Measurements from ENCODE around the gene SNCA.

The SNCA gene

DNA sequence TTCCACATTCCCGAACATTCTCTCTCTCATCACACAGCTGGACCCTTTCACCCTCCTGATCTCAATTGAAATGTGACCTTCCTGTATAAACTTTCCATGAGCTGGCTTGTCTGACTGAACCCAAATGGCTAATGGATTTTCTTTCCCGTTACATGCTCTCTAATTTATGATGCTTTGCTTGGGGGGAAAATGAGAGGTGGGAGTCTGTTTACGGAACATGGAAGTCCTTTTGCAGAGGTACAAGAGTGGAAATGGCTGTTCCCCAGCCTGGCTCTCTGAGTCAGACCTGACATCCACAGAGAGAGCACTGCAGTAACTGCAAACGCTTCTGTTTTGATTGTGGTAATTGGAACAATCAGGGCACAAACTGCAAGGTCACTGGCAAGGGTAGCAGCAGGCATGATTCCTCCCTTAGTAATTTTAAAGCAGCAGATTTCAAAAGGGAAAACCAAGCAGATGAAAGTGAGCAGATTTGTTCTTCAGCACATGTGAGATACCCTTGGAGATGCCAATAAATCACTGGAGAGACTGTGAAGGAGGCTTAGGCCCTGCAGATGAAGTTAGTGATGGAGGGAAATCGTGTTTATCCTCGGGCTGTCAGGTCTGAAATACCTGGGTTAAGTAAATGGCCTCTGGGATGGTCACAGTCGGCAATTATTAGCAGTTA is 83.9 kb downstream of the SNCA start:
- DNase-seq, result no peak

DNA sequence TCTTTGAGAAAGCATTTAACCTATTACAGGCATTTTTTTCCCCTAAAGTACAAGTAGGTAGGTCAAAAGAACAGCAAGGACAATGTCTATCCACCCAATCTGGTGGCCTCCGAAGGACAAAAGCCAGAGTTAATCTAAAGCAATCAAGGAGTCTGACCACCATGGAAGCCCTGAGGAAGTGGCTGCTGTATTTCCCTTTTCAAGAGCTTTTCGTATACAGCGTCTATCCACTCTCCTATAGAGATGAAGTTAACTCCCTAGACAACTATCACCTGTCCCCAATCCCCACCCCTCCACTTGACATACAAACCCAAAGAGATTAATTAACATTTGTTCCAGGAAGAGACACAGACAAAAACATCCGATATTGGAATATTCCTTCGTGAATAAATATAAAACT is 85.5 kb downstream of the SNCA start:
- no peak for DNase-seq

GRCh38 chr4:89746377-89746776 is 90.6 kb downstream of the SNCA start:
- DNase-seq, result no peak

GRCh38 chr4:89745708-89746107 is 91.3 kb downstream of the SNCA start:
- DNase-seq, result no peak

DNA sequence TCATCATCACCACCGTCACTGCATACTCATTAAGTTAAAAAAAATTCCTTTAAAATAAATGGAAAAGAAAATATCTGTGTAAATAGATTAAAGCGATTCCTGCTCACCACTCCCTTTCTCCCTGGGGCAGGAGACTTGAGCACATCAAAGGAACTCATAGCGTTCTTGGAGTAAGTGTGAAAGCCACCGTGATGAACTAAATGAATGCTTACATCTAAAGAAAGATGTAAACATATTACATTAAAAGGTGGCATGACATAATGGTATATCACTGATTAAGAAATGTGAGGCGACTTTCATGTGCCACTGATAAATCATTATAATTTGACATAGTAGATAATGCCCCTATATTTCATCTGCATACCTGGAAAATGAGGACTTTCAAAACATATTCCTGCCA is 92.0 kb downstream of the SNCA start:
- DNase-seq, result no peak

DNA sequence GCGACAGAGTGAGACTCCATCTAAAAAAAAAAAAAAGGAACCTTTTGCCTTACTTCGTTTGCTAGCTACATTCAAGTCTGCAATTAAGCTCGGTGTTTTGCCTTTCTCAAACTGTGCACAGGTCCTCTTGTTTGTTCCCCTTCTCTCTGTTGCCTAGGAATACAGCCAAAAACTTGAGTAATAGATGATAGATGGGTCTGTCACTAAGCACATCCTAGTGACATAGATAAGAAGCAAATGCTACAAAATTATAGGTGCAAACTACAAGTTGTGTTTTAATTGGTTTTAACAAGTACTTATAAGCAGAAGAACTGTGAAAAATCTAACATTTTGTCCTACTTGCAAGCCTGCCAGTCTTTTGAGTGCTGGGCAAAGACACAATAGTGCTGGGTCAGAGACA is 95.2 kb downstream of the SNCA start:
- no peak for DNase-seq

DNA sequence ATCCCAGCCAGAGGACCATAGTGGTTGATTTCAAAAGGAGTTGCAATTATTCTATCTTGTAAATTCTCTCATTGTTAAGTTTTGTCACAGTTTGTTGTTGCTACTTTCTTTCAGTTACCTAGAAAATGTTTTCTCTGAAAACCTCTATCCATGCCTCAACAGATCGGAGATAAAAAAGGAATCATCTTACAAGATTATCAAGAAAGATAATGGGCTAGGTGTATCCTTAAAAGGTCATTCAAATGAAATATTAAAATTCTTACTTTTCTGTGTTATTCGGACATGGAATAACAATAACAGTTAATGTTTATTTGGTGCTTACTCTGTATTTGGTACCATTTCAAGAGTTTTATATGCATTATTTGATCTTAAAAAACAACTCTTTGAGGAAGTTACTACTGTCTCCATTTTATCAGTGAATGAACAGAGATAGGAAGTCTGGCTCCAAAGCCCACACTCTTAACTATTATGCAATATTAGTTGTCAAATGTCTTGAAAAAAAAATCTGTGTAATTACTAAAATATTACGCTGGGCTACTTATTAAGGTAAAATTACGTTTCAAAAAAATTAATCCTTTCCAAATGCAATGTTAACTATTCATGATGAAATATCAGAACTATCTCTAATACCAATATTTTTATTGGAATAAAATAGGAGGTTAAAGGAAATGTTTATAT is 97.5 kb downstream of the SNCA start:
- no peak for DNase-seq

DNA sequence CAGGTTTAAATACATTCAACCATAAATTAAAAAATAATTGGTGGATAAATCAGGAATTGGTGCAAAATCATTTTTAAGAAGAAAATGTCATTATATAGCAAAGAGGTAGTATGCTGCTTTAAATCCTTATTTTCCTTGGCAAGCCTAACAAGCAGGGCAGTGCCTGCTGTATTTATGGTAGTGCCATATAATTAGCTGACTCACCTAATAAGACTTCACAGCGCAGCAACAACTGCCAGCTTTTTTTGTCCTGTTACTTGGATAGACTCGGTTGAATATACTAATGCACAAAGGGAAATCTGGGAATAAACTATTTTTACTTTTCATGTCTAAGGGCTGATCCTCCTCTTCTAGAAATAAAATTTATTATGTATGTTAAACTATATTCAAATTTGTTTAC is 99.1 kb downstream of the SNCA start:
- no peak for DNase-seq

- peak; percentile 62 for DNase-seq
These were observed 103.0 kb downstream of the SNCA start for GRCh38 chr4:89733946-89734345.

DNA sequence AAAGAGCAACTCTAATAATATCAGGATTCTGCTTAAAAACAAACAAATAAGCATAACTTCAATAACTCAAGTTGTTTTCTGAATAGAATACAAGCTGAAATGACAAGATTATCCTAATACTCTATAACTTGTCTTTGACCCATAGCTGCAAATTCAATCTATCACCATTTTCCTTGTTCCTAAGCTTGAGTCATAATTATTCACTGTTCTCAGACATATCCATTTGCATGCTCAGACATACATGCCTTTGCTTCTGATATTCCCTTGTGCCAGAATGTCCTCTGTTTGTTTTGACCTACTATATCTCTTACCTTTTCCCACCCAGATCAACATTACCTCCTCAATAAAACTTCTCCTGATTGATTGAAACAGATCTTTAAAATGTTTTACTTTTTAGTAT is 109.7 kb downstream of the SNCA start:
- DNase-seq, result no peak

- DNase-seq, result no peak
These were observed 111.7 kb downstream of the SNCA start for GRCh38 chr4:89725268-89725667.

- DNase-seq, result peak; percentile 10
These were observed 112.2 kb downstream of the SNCA start for GRCh38 chr4:89724716-89725115.

- DNase-seq, result no peak
These were observed 113.9 kb downstream of the SNCA start for GRCh38 chr4:89723096-89723495.

GRCh38 chr4:89722517-89722916 is 114.4 kb downstream of the SNCA start:
- no peak for DNase-seq

DNA sequence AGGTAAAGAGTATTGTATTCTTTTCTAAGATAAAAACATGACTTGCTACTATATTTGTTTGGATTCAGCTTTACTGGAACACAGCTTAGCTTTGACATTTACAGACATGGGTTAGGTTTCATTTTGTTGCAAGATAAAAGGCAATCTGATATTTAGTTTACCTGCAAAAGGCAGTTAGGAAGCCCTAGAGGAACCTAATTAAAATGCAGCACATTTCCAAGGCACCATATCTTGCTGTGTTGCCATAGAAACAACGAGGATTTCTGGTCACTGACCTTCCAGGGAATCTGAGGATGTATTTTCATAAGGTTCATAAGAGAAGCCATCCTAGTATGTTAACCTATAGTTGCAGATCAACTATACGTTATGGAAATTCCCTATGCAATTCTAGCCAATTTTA is 116.0 kb downstream of the SNCA start:
- no peak for DNase-seq

GRCh38 chr4:89719536-89720090 is 117.3 kb downstream of the SNCA start:
- no peak for DNase-seq

GRCh38 chr4:89716893-89717292 is 120.1 kb downstream of the SNCA start:
- DNase-seq, result no peak

DNA sequence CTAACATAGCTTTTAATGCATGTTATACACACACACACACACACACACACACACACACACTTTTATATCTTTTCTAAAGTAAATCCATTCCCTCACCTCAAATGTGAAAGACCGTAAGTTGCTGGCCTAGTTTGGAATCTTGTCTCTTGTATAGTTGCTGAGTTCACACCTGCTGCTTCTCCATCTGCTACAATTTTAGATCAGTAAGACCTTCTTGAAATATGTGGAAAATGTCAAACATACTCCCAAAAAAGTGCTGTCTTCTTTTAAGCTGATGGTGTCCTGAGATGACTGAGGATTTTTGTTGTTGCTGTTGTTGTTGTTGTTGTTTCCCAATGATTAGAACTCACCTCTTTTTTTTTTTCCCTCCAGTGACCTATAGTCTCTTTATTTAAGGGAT is 121.3 kb downstream of the SNCA start:
- DNase-seq, result no peak

DNA sequence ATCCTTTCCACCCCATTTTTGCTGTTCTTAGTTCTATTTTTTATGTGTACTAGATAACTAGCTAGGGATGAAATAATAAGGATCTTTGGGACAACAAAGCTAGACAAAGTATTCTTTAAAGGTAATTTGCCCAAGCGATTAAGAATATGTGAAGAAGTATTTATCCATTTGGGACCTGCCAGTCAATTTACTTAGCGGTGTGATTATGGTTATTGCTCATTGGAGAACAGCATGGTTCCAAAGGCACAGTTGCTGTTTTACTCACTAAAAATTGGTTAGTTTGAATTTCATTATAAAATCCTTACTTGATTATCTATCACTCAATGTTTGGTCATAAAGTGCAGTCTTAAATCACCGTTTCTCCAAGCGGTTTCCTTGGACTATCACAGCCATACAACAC is 124.1 kb downstream of the SNCA start:
- no peak for DNase-seq

DNA sequence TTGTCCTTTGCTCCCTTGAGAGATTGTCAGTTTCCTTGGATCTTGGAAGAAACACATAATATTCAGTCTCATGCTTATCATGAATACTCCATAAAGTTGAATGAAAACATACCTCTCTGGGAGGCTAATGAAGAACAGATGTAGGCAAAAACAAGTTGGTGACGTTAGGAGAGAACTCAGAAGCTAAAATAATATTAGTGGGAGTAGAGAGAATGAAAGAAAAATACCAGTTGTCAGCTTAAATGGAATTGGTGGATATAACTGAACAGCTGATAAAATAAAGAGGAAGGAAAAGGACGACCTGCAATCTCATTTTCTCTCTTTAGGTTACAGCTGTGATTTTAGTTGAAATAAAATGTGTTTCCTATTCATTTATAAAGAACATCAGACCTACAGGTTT is 124.8 kb downstream of the SNCA start:
- no peak for DNase-seq

GRCh38 chr4:89708903-89709421 is 128.0 kb downstream of the SNCA start:
- DNase-seq, result peak; percentile 44

- DNase-seq, result no peak
These were observed 129.5 kb downstream of the SNCA start for GRCh38 chr4:89707467-89707866.

- DNase-seq, result no peak
These were observed 132.1 kb downstream of the SNCA start for GRCh38 chr4:89704651-89705395.
